Suprapubic skin (tissue), 4 donors: Measurements from ENCODE around the gene MCC.

Experiments
- CTCF ChIP-seq, 2 donors: fragments of 200-600 bp in 1 of 2; fragments of 450-650 bp in 1 of 2; sonication (generic) in 1 of 2; IDR thresholded peaks; one replicate each; pipeline ENCODE4 v1.5.1; 2016 to 2019; ENCODE audit warnings: antibody characterized with exemption in 2 of 2, mild to moderate bottlenecking in 1 of 2, moderate library complexity in 1 of 2
- POLR2A ChIP-seq, 2 donors: fragments of 450-650 bp; IDR thresholded peaks; one replicate each; pipeline ENCODE4 v1.6.1; 2017; ENCODE audit warnings: antibody characterized with exemption in 2 of 2, mild to moderate bottlenecking in 2 of 2, moderate library complexity in 2 of 2
- POLR2AphosphoS5 ChIP-seq, 3 donors: sonication (generic); formaldehyde crosslinking; IDR thresholded peaks; one replicate each; pipeline ENCODE4 v1.6.1; 2017; ENCODE audit warnings: antibody characterized with exemption in 3 of 3

GRCh38 chr5:113255579-113256386 lies 232.5 kb downstream of the MCC start:
- TF ChIP-seq POLR2A (IDR thresholded peaks at IDR 0.05): no peak
- TF ChIP-seq CTCF (IDR thresholded peaks at IDR 0.05): no peak
- TF ChIP-seq POLR2AphosphoS5 (IDR thresholded peaks at IDR 0.05): no peak
